ENCODE measurements around the gene LDLRAD3. TPM values are rescaled to one million over a fixed set of nuclear protein-coding genes. Genes with fewer than 3 reads are reported as not detected.
A peak's percentile ranks its signal among the peaks of the same experiment; 100 is the strongest.

Gene LDLRAD3
- total RNA-seq, 1 experiment from 2014 or later: 12.1 TPM

DNA sequence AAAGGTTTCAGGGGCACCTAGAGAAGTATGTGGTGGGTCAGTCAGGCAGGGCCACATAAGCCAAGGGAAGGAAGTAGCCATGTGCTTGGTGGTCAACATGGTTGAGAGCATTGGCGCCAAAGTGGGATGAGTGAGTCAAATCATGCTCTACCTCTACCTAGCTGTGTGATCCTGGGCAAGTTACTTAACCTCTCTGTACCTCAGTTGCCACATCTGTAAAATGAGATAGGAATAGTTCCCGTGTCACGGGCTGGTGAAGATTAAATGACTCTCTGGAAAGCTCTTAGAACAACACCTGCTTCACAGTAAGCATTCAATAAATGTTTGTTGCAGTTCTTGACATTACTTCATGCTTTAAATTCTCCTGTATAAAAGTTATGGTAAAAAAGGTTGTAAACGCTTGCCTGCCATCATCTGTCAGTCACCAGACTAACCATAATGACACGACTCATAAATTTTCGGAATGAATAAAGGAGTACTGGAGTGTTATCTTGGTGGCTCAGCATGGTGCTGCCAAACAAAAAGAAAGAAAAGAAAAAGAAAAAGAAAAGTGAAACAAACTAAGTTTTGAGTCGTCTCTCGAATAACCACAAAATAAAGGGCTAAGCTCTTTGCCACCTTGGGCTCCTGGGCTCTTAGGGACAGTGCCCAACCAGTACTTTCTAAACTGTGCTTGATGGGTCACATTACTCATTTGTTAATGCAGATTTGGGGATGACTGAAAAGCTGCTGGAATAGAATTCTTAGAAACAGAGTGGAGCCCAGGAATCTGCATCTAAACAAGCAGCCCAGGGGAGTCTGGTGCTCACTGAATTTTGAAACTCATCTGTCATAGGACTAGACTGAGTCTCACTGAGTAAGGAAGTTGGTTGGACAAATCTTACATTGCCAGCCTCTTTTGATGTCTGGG lies 107.6 kb downstream of the LDLRAD3 start:
- peaks cover 4 to 12% (median 4%) of the 10 kb centered on the region in 3 experiments; a peak in 5 of 7 replicates for H3K36me3 Mint-ChIP-seq (ENCODE audit: insufficient read depth in 1 of 3, low read depth in 3 of 3)
- H4K20me1 ChIP-seq (ENCODE audit: control insufficient read depth, insufficient read depth, insufficient read length): no peaks in the 10 kb centered on the region
- H3K4me1 Mint-ChIP-seq: peaks cover 35% of the 10 kb centered on the region in 2 experiments
- H3K79me2 ChIP-seq (ENCODE audit: insufficient read depth, low read length): no peaks in the 10 kb centered on the region
- no peak overlapping the region for H3K14ac ChIP-seq (ENCODE audit: insufficient read depth, low read length)
- no peaks in the 10 kb centered on the region for H3K27me3 Mint-ChIP-seq (ENCODE audit: low read depth)
- TF ChIP-seq, protein P1, sequence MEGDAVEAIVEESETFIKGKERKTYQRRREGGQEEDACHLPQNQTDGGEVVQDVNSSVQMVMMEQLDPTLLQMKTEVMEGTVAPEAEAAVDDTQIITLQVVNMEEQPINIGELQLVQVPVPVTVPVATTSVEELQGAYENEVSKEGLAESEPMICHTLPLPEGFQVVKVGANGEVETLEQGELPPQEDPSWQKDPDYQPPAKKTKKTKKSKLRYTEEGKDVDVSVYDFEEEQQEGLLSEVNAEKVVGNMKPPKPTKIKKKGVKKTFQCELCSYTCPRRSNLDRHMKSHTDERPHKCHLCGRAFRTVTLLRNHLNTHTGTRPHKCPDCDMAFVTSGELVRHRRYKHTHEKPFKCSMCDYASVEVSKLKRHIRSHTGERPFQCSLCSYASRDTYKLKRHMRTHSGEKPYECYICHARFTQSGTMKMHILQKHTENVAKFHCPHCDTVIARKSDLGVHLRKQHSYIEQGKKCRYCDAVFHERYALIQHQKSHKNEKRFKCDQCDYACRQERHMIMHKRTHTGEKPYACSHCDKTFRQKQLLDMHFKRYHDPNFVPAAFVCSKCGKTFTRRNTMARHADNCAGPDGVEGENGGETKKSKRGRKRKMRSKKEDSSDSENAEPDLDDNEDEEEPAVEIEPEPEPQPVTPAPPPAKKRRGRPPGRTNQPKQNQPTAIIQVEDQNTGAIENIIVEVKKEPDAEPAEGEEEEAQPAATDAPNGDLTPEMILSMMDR (conservative IDR thresholded peaks at IDR 0.05): no peak
- no peak overlapping the region for H3K4ac ChIP-seq (ENCODE audit: low read depth, low read length)
- no peak for DNase-seq
- H3K27me3 ChIP-seq (ENCODE audit: insufficient read depth, low read length): no peaks in the 10 kb centered on the region
- no peak overlapping the region for H2BK15ac ChIP-seq (ENCODE audit: low read depth, low read length)
- no peak overlapping the region for H3K56ac ChIP-seq (ENCODE audit: insufficient read length, low read depth, low read length)
- H4K91ac ChIP-seq (ENCODE audit: insufficient read length, low read depth, low read length): no peak overlapping the region
- peaks cover 3 to 4% of the 10 kb centered on the region in 2 experiments; a peak in 3 of 5 replicates for H3K9me3 Mint-ChIP-seq
- no peak overlapping the region for H4K5ac ChIP-seq (ENCODE audit: insufficient read length, low read depth, low read length)
- no CpG with 5 or more reads among the region's 8 CpGs for WGBS (ENCODE audit: extremely low coverage, insufficient read length, low lambda C conversion rate)
- H2AK5ac ChIP-seq (ENCODE audit: insufficient read length, low read length): no peak overlapping the region
- no peak overlapping the region for H3K27ac ChIP-seq (ENCODE audit: insufficient read length, low read depth, low read length)
- H3K23ac ChIP-seq (ENCODE audit: insufficient read length, low read depth, low read length): no peak overlapping the region
- H4K8ac ChIP-seq (replicated peaks; ENCODE audit: insufficient read length, low read depth, low read length): no peak overlapping the region
- H2BK5ac ChIP-seq (ENCODE audit: insufficient read length, low read length): no peak overlapping the region
- H3T11ph ChIP-seq (ENCODE audit: low read length): no peak overlapping the region
- H2BK12ac ChIP-seq (ENCODE audit: insufficient read length, low read depth, low read length): no peak overlapping the region
- H3K4me1 ChIP-seq (ENCODE audit: insufficient read depth, low read length): no peaks in the 10 kb centered on the region
- H3K79me1 ChIP-seq (ENCODE audit: insufficient read depth, low read depth, low read length, poor library complexity, severe bottlenecking): no peaks in the 10 kb centered on the region
- H2BK20ac ChIP-seq (ENCODE audit: low read depth, low read length, poor library complexity, severe bottlenecking): no peak overlapping the region
- H3K4me2 ChIP-seq (ENCODE audit: insufficient read depth, insufficient read length, low read length): no peak overlapping the region
- H3K9ac ChIP-seq (ENCODE audit: extremely low read depth, insufficient read length, low read length): no peak overlapping the region
- H2AFZ ChIP-seq (ENCODE audit: low read length): no peak overlapping the region
- H3K4me3 Mint-ChIP-seq: no peak overlapping the region
- peak overlapping the region in 1 of 3 experiments; percentile 23; a peak in 3 of 7 replicates for H3K27ac Mint-ChIP-seq
- H3K18ac ChIP-seq (ENCODE audit: insufficient read length, low read depth, low read length): no peak overlapping the region
- no peaks in the 10 kb centered on the region for H3K9me3 ChIP-seq (ENCODE audit: control insufficient read depth, low read depth, low read length)
- no peak overlapping the region for H2BK120ac ChIP-seq (ENCODE audit: low read depth, low read length, poor library complexity, severe bottlenecking)
- H3K23me2 ChIP-seq (ENCODE audit: insufficient read length, low read depth, low read length, poor library complexity, severe bottlenecking): no peaks in the 10 kb centered on the region
